Activated naive CD4-positive, alpha-beta T cell treated with Interleukin-2 at 50 U/mL for 16 hours (primary cell): ENCODE measurements around the gene DUSP11.

Source experiments
- DNase-seq: peaks from one replicate; pipeline ENCODE4 v3.0.0-alpha.2; 2020

Gene DUSP11

GRCh38 chr2:73716543-73717250 is 63.2 kb downstream of the DUSP11 start:
- no peak for DNase-seq

GRCh38 chr2:73714091-73714490 is 65.8 kb downstream of the DUSP11 start:
- DNase-seq, result no peak
